OCI-LY1 (cell line): ENCODE results near the gene POLD3.

Experiments
- CTCF ChIP-seq: fragments of 200-600 bp; sonication (generic), shearing (Covaris generic); IDR thresholded peaks from 2 replicates; pipeline ENCODE4 v1.5.1; 2017; ENCODE audit warnings: mild to moderate bottlenecking, antibody characterized with exemption, low read length, moderate library complexity, mixed read lengths
- EZH2 ChIP-seq: fragments of 200-600 bp; sonication (generic), shearing (Covaris generic); IDR thresholded peaks from 2 replicates; pipeline ENCODE4 v1.8.0; 2017; ENCODE audit warnings: borderline replicate concordance, mixed run types, mild to moderate bottlenecking, antibody characterized with exemption, low read length, moderate library complexity, mixed read lengths

DNA sequence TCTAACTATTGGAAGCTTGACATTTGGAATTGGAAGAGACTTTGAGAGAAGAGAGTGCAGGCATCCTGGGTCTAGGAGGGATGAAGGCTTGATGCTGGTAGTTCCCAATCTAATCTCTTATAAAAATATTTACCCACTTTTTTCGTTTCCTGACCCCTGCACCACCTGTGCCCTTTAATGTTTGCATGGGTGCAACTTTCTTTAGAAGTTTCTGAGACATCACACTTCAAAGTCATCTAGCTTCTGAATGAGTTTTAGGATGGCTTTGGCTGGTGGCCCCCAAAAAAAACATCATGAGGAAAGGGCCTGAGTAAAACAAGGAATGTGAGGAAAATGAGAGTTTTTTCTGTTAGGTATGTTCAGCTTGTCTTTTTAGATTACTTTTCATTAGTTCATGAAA, 1.1 kb downstream of the POLD3 start:
- no peak for TF ChIP-seq CTCF
- TF ChIP-seq EZH2 = no peak
